Measurements from ENCODE around the gene MZT2B.
"Not testable (repeated sequence)": the region's sequence is repeated elsewhere in the genome, so short reads cannot be mapped to it uniquely, and the experiment has no call there.

GRCh38 chr2:130181880-130182682 is at the start of gene MZT2B:
- TF ChIP-seq MAX (IDR thresholded peaks at IDR 0.05; ENCODE audit: low read depth) (peak; percentile 54), PBX3 (IDR thresholded peaks at IDR 0.05) (0 out of 2 replicates have a peak, but pooled peaks have one; percentile 11)
- not testable (repeated sequence) for TF ChIP-seq EZH2phosphoT487 (IDR thresholded peaks at IDR 0.05; ENCODE audit: borderline replicate concordance, low read depth)

Measured in SK-N-SH (cell line).